OCI-LY1 (cell line): ENCODE measurements around the gene MTG2.

ENCODE experiments used
- H2AFZ ChIP-seq: fragments of 200-600 bp; sonication (generic), shearing (Covaris generic); 2 replicates; pipeline ENCODE4 v1.6.0; 2014; ENCODE audit warnings: antibody characterized with exemption, mild to moderate bottlenecking, low read length
- H3F3A ChIP-seq: fragments of 200-600 bp; sonication (generic), shearing (Covaris generic); 2 replicates; pipeline ENCODE4 v1.6.0; 2014; ENCODE audit warnings: mild to moderate bottlenecking, antibody characterized with exemption, low read length, moderate library complexity; ENCODE audit not compliant: insufficient read depth
- H3K27ac ChIP-seq: fragments of 200-600 bp; sonication (generic); 2 replicates; pipeline ENCODE4 v1.5.1; 2014; ENCODE audit warnings: low read length, mixed run types, mild to moderate bottlenecking, low read depth; ENCODE audit not compliant: poor library complexity, severe bottlenecking
- H3K27me3 ChIP-seq: fragments of 200-600 bp; sonication (generic); 2 replicates; pipeline ENCODE4 v1.6.0; 2014; ENCODE audit warnings: antibody characterized with exemption, mild to moderate bottlenecking, low read length, moderate library complexity; ENCODE audit not compliant: insufficient read depth
- H3K36me3 ChIP-seq: fragments of 200-600 bp; sonication (generic); 2 replicates; pipeline ENCODE4 v1.6.1; 2014; ENCODE audit warnings: mild to moderate bottlenecking, antibody characterized with exemption, low read length, moderate library complexity, mixed read lengths; ENCODE audit not compliant: insufficient read depth
- H3K4me1 ChIP-seq: fragments of 200-600 bp; sonication (generic); 2 replicates; pipeline ENCODE4 v1.5.1; 2014; ENCODE audit warnings: mild to moderate bottlenecking, low read length, moderate library complexity; ENCODE audit not compliant: insufficient read depth, severe bottlenecking
- H3K4me2 ChIP-seq: fragments of 200-600 bp; sonication (generic), shearing (Covaris generic); 2 replicates; pipeline ENCODE4 v1.6.1; 2014; ENCODE audit warnings: low read length
- H3K4me3 ChIP-seq: fragments of 200-600 bp; sonication (generic); 2 replicates; pipeline ENCODE4 v1.5.1; 2014; ENCODE audit warnings: low read length, low read depth, mild to moderate bottlenecking, mixed read lengths; ENCODE audit not compliant: poor library complexity, severe bottlenecking
- H3K79me2 ChIP-seq: fragments of 200-600 bp; shearing (Covaris generic); 2 replicates; pipeline ENCODE4 v1.6.1; 2016; ENCODE audit warnings: mixed run types, low read length, mixed read lengths; ENCODE audit not compliant: insufficient read depth
- H3K9ac ChIP-seq: fragments of 200-600 bp; sonication (generic), shearing (Covaris generic); 2 replicates; pipeline ENCODE4 v1.6.1; 2014; ENCODE audit warnings: mild to moderate bottlenecking, low read length, mixed read lengths
- H3K9me2 ChIP-seq: fragments of 200-600 bp; sonication (generic), shearing (Covaris generic); 2 replicates; pipeline ENCODE4 v1.6.1; 2014; ENCODE audit warnings: low read depth, mild to moderate bottlenecking, low read length, mixed read lengths
- H3K9me3 ChIP-seq: fragments of 200-600 bp; shearing (Covaris generic); 2 replicates; pipeline ENCODE4 v1.6.1; 2014; ENCODE audit warnings: low read length, mixed read lengths
- H4K20me1 ChIP-seq: fragments of 200-600 bp; sonication (generic), shearing (Covaris generic); 2 replicates; pipeline ENCODE4 v1.6.0; 2016; ENCODE audit warnings: mild to moderate bottlenecking, low read length; ENCODE audit not compliant: insufficient read depth
- EZH2 ChIP-seq: fragments of 200-600 bp; sonication (generic), shearing (Covaris generic); IDR thresholded peaks from 2 replicates; pipeline ENCODE4 v1.8.0; 2017; ENCODE audit warnings: borderline replicate concordance, mixed run types, mild to moderate bottlenecking, antibody characterized with exemption, low read length, moderate library complexity, mixed read lengths
- TF ChIP-seq, protein P1 (sequence below): fragments of 200-600 bp; sonication (generic), shearing (Covaris generic); IDR thresholded peaks from 2 replicates; pipeline ENCODE4 v1.5.1; 2017; ENCODE audit warnings: mild to moderate bottlenecking, antibody characterized with exemption, low read length, moderate library complexity, mixed read lengths

Gene MTG2

GRCh38 chr20:62235001-62235776 is 52.4 kb downstream of the MTG2 start:
- Histone ChIP-seq H3K9ac (no peak overlapping the region), H3K9me3 (no peaks in the 10 kb centered on the region), H3K36me3 (no peaks in the 10 kb centered on the region), H3F3A (no peaks in the 10 kb centered on the region), H3K27ac (no peak overlapping the region), H3K79me2 (no peaks in the 10 kb centered on the region), H3K9me2 (no peaks in the 10 kb centered on the region), H3K4me1 (peaks cover 19% of the 10 kb centered on the region), H2AFZ (no peak overlapping the region), H4K20me1 (no peaks in the 10 kb centered on the region), H3K4me2 (no peak overlapping the region), H3K27me3 (no peaks in the 10 kb centered on the region; the same call in 1 of the 2 replicates), H3K4me3 (no peak overlapping the region)
- TF ChIP-seq EZH2 = no peak
- TF ChIP-seq, protein P1, sequence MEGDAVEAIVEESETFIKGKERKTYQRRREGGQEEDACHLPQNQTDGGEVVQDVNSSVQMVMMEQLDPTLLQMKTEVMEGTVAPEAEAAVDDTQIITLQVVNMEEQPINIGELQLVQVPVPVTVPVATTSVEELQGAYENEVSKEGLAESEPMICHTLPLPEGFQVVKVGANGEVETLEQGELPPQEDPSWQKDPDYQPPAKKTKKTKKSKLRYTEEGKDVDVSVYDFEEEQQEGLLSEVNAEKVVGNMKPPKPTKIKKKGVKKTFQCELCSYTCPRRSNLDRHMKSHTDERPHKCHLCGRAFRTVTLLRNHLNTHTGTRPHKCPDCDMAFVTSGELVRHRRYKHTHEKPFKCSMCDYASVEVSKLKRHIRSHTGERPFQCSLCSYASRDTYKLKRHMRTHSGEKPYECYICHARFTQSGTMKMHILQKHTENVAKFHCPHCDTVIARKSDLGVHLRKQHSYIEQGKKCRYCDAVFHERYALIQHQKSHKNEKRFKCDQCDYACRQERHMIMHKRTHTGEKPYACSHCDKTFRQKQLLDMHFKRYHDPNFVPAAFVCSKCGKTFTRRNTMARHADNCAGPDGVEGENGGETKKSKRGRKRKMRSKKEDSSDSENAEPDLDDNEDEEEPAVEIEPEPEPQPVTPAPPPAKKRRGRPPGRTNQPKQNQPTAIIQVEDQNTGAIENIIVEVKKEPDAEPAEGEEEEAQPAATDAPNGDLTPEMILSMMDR = no peak

DNA sequence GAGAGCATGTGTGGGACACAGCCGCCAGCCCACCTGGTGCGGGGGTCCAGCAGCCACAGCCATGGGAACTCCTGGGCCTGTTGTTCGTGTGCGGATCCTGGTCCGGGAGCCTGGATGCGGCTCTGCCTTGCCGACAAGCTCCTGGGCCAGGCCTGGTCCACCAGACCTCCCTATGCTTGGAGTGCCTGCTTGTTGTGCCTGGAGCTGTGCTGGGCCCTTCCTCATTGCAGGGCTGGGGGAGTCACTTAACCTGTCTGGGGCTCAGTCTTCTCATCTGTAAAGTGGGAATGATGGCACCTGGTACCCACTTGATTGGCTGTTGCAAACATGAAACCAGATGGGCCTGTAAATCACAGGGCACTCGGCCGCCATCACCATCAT is 52.9 kb downstream of the MTG2 start:
- TF ChIP-seq EZH2 = no peak
- TF ChIP-seq, protein P1 = no peak
- no peaks in the 10 kb centered on the region for H3K79me2 ChIP-seq
- H3K27me3 ChIP-seq = no peaks in the 10 kb centered on the region; the same call in 1 of the 2 replicates

GRCh38 chr20:62236200-62236599 is 53.4 kb downstream of the MTG2 start:
- no peak overlapping the region for H3K27ac ChIP-seq
- no peaks in the 10 kb centered on the region for H3K9me2 ChIP-seq
- no peaks in the 10 kb centered on the region; the same call in 1 of the 2 replicates for H3K27me3 ChIP-seq
- H3K4me3 ChIP-seq = no peak overlapping the region
- H2AFZ ChIP-seq = no peak overlapping the region
- peaks cover 20% of the 10 kb centered on the region for H3K4me1 ChIP-seq
- no peaks in the 10 kb centered on the region for H3F3A ChIP-seq
- H4K20me1 ChIP-seq = no peaks in the 10 kb centered on the region
- TF ChIP-seq EZH2 = no peak
- TF ChIP-seq, protein P1 = no peak
- H3K9ac ChIP-seq = no peak overlapping the region
- no peaks in the 10 kb centered on the region for H3K79me2 ChIP-seq
- H3K36me3 ChIP-seq = no peaks in the 10 kb centered on the region
- H3K4me2 ChIP-seq = no peak overlapping the region
- no peaks in the 10 kb centered on the region for H3K9me3 ChIP-seq

More for the DNA sequence above, 52.9 kb downstream of the MTG2 start:
- Histone ChIP-seq H4K20me1 (no peaks in the 10 kb centered on the region), H3K9ac (no peak overlapping the region), H3K4me1 (peaks cover 20% of the 10 kb centered on the region), H2AFZ (no peak overlapping the region), H3K36me3 (no peaks in the 10 kb centered on the region), H3K4me3 (no peak overlapping the region), H3K27ac (no peak overlapping the region), H3K9me3 (no peaks in the 10 kb centered on the region), H3K4me2 (no peak overlapping the region), H3F3A (no peaks in the 10 kb centered on the region), H3K9me2 (no peaks in the 10 kb centered on the region)
